ENCODE results near the gene NPM1.

The NPM1 gene

GRCh38 chr5:171453056-171453725 lies 65.5 kb downstream of the NPM1 start:
- no peak for DNase-seq

GRCh38 chr5:171453988-171454387 lies 66.3 kb downstream of the NPM1 start:
- no peak for DNase-seq

GRCh38 chr5:171454549-171454948 lies 66.9 kb downstream of the NPM1 start:
- no peak for DNase-seq

GRCh38 chr5:171455522-171455921 lies 67.9 kb downstream of the NPM1 start:
- no peak for DNase-seq

- no peak for DNase-seq
These were observed 69.7 kb downstream of the NPM1 start for GRCh38 chr5:171457208-171457981.

- no peak for DNase-seq
These were observed 72.2 kb downstream of the NPM1 start for GRCh38 chr5:171459839-171460238.

Data from stimulated activated CD4-positive, alpha-beta T cell treated with anti-CD3 and anti-CD28 coated beads, Interleukin-2, amount 100 ng/mL, for 48 hours (primary cell).